CD4-positive, alpha-beta T cell treated with Interferon gamma for 1 hour (primary cell): Measurements from ENCODE around the gene SIN3A.

Experiments
- DNase-seq: peaks from one replicate; pipeline ENCODE4 v3.0.0-alpha.2; 2020

The SIN3A gene

GRCh38 chr15:75329571-75329970 is 121.9 kb downstream of the SIN3A start:
- no peak for DNase-seq

- DNase-seq = no peak
These were observed 122.8 kb downstream of the SIN3A start for GRCh38 chr15:75328493-75329314.

- DNase-seq = no peak
These were observed 124.0 kb downstream of the SIN3A start for GRCh38 chr15:75327491-75327890.

GRCh38 chr15:75327005-75327404 is 124.5 kb downstream of the SIN3A start:
- DNase-seq = no peak

GRCh38 chr15:75325922-75326321 is 125.6 kb downstream of the SIN3A start:
- no peak for DNase-seq

- no peak for DNase-seq
These were observed 129.8 kb downstream of the SIN3A start for GRCh38 chr15:75321711-75322110.
